ENCODE data around the gene BAX. TPM values are rescaled to one million over a fixed set of nuclear protein-coding genes. Genes with fewer than 3 reads are reported as not detected.

The BAX gene
- total RNA-seq, 4 donors from 2014 or later = 31.4 to 61.2 (median 38.4) TPM

GRCh38 chr19:48950159-48950558 lies 4.5 kb upstream of the BAX start:
- no peak overlapping the region for H3K4me3 ChIP-seq
- H3K27me3 ChIP-seq = no peaks in the 10 kb centered on the region
- H3K36me3 ChIP-seq = no peaks in the 10 kb centered on the region
- DNase-seq (ENCODE audit: low spot score in 2 of 2) = no peak
- H3K9me3 ChIP-seq = peaks cover 0 to 7% (median 0%) of the 10 kb centered on the region in 4 donors
- TF ChIP-seq EP300 (IDR thresholded peaks at IDR 0.05) = no peak
- TF ChIP-seq POLR2A (IDR thresholded peaks at IDR 0.05) = no peak
- no peak for TF ChIP-seq CTCF (IDR thresholded peaks at IDR 0.05)
- H3K4me1 ChIP-seq = peaks cover 0 to 12% (median 2%) of the 10 kb centered on the region in 4 donors
- 45 to 69% methylated on average over 3 of the region's 3 CpGs for WGBS, 2 donors
- no peak overlapping the region for H3K27ac ChIP-seq

- TF ChIP-seq CTCF (IDR thresholded peaks at IDR 0.05) (no peak), EP300 (IDR thresholded peaks at IDR 0.05) (no peak), POLR2A (IDR thresholded peaks at IDR 0.05) (no peak)
- H3K9me3 ChIP-seq = peaks cover 0 to 7% (median 0%) of the 10 kb centered on the region in 4 donors
- DNase-seq (ENCODE audit: low spot score in 2 of 2) = no peak
- H3K4me3 ChIP-seq = no peak overlapping the region
- H3K36me3 ChIP-seq = no peaks in the 10 kb centered on the region
- no peak overlapping the region for H3K27ac ChIP-seq
- H3K4me1 ChIP-seq = peaks cover 0 to 20% (median 10%) of the 10 kb centered on the region in 4 donors
- WGBS, 2 donors = 46 to 47% methylated on average over 9 of the region's 9 CpGs
- no peaks in the 10 kb centered on the region for H3K27me3 ChIP-seq
Measured at GRCh38 chr19:48950830-48951519, 3.7 kb upstream of the BAX start.

- Histone ChIP-seq H3K9me3 (no peaks in the 10 kb centered on the region), H3K4me3 (no peak overlapping the region), H3K4me1 (peaks cover 0 to 21% (median 12%) of the 10 kb centered on the region in 4 donors), H3K27ac (no peak overlapping the region), H3K27me3 (no peaks in the 10 kb centered on the region), H3K36me3 (peaks cover 0 to 14% (median 0%) of the 10 kb centered on the region in 3 donors)
- no peak for TF ChIP-seq CTCF (IDR thresholded peaks at IDR 0.05)
- no peak for TF ChIP-seq POLR2A (IDR thresholded peaks at IDR 0.05)
- TF ChIP-seq EP300 (IDR thresholded peaks at IDR 0.05) = no peak
- WGBS, 2 donors = 79 to 81% methylated on average over 4 of the region's 4 CpGs
- DNase-seq (ENCODE audit: low spot score in 2 of 2) = no peak
Measured at GRCh38 chr19:48953141-48953540, 1.5 kb upstream of the BAX start.

GRCh38 chr19:48953990-48954594 lies 583 bp upstream of the BAX start:
- Histone ChIP-seq H3K36me3 (peaks cover 0 to 14% (median 0%) of the 10 kb centered on the region in 3 donors), H3K9me3 (no peaks in the 10 kb centered on the region), H3K27ac (peak overlapping the region; percentile 60 to 95 (median 88)), H3K27me3 (no peaks in the 10 kb centered on the region), H3K4me1 (peaks cover 0 to 21% (median 12%) of the 10 kb centered on the region in 4 donors), H3K4me3 (peak overlapping the region; percentile 60 to 97 (median 92))
- no peak for TF ChIP-seq POLR2A (IDR thresholded peaks at IDR 0.05)
- no peak for TF ChIP-seq EP300 (IDR thresholded peaks at IDR 0.05)
- TF ChIP-seq CTCF (IDR thresholded peaks at IDR 0.05) = no peak
- DNase-seq (ENCODE audit: low spot score in 2 of 2) = no peak
- 45 to 53% methylated on average over 11 of the region's 11 CpGs for WGBS, 2 donors

GRCh38 chr19:48955308-48955958 lies 758 bp downstream of the BAX start:
- Histone ChIP-seq H3K9me3 (no peaks in the 10 kb centered on the region), H3K36me3 (peaks cover 0 to 18% (median 0%) of the 10 kb centered on the region in 3 donors), H3K4me3 (peak overlapping the region; percentile 60 to 97 (median 92)), H3K4me1 (peaks cover 0 to 21% (median 12%) of the 10 kb centered on the region in 4 donors), H3K27me3 (no peaks in the 10 kb centered on the region), H3K27ac (peak overlapping the region; percentile 60 to 95 (median 88))
- WGBS, 2 donors = 46 to 52% methylated on average over 16 of the region's 16 CpGs
- no peak for DNase-seq (ENCODE audit: low spot score in 2 of 2)
- TF ChIP-seq EP300 (IDR thresholded peaks at IDR 0.05) (no peak), POLR2A (IDR thresholded peaks at IDR 0.05) (no peak), CTCF (IDR thresholded peaks at IDR 0.05) (no peak)

Measured in tibial nerve (tissue), 4 donors.